HCT116 (cell line): ENCODE measurements around the gene LYVE1. TPM values are rescaled to one million over a fixed set of nuclear protein-coding genes. Genes with fewer than 3 reads are reported as not detected.

Experiments
- ATAC-seq: fragments of 200-7000 bp; cut with Tn5 transposase; 2 replicates; pipeline ENCODE4 v1.9.1; 2020; ENCODE audit warnings: mild to moderate bottlenecking, moderate library complexity
- BruUV-seq: library from RNA; stranded (reverse); fragments of 400-500 nt; replicated peaks from 2 replicates; lab custom pipeline; 2021; lab: Mats Ljungman, UMichigan
- CTCF ChIA-PET: fragments of 300-600 bp; sonication (Branson Sonifier 250); formaldehyde crosslinking; loops from one replicate; lab custom pipeline; 2021; ENCODE audit warnings: antibody characterized with exemption; lab: Charles Lee
- POLR2A ChIA-PET: fragments of 300-600, 350-600 bp; sonication (Branson Sonifier 250); formaldehyde crosslinking; loops from one replicate; lab custom pipeline; 2021; ENCODE audit warnings: antibody characterized with exemption; lab: Charles Lee
- RAD21 ChIA-PET, 2 experiments: fragments of 300-600 bp; sonication (Branson Sonifier 250); formaldehyde crosslinking; loops; one replicate each; lab custom pipeline; 2023; ENCODE audit warnings: low total read pairs in 2 of 2; ENCODE audit not compliant: uncharacterized antibody in 2 of 2, unreplicated experiment in 2 of 2, low non-redundant PET in 1 of 2; lab: Charles Lee
- DNase-seq: peaks from one replicate; pipeline ENCODE4 v3.0.0-alpha.2; 2010; ENCODE audit warnings: low read depth, low spot score
- H2AFZ ChIP-seq: fragments of 200-600 bp; shearing (Covaris generic), sonication (generic); 2 replicates; pipeline ENCODE4 v1.6.1; 2017; ENCODE audit warnings: low read depth, mixed run types, mixed read lengths, antibody characterized with exemption, low read length; ENCODE audit not compliant: poor library complexity, severe bottlenecking
- H3K27ac ChIP-seq: 2 replicates; pipeline ENCODE4 v1.5.1; 2012; ENCODE audit warnings: low read depth, low read length
- H3K27me3 ChIP-seq: fragments of 200-600 bp; sonication (generic); 2 replicates; pipeline ENCODE4 v1.6.1; 2016; ENCODE audit warnings: mixed run types, low read length, mixed read lengths; ENCODE audit not compliant: insufficient read depth
- H3K36me3 ChIP-seq, 2 experiments: fragments of 200-500 bp in 1 of 2; fragments of 200-600 bp in 1 of 2; sonication (Bioruptor generic) in 1 of 2; sonication (generic) in 1 of 2; 2 replicates each; pipeline versions ENCODE4 v1.5.1 to v1.6.1; 2014 to 2016; ENCODE audit warnings: low read length in 2 of 2, inconsistent platforms in 1 of 2, mixed read lengths in 1 of 2, mixed run types in 1 of 2; ENCODE audit not compliant: insufficient read depth in 2 of 2, control insufficient read depth in 1 of 2
- H3K4me1 ChIP-seq, 2 experiments: fragments of 200-600 bp in 1 of 2; sonication (generic) in 1 of 2; 2 replicates each; pipeline versions ENCODE4 v1.5.1 to v1.6.1; 2012 to 2017; ENCODE audit warnings: low read length in 2 of 2, inconsistent platforms in 1 of 2, mild to moderate bottlenecking in 1 of 2, mixed read lengths in 1 of 2, mixed run types in 1 of 2, moderate library complexity in 1 of 2; ENCODE audit not compliant: insufficient read depth in 2 of 2, control insufficient read depth in 1 of 2
- H3K4me2 ChIP-seq: fragments of 200-600 bp; sonication (generic); 2 replicates; pipeline ENCODE4 v1.6.1; 2017; ENCODE audit warnings: mixed run types, low read length, mixed read lengths
- H3K4me3 ChIP-seq, 2 experiments: fragments of 200-600 bp in 1 of 2; sonication (generic) in 1 of 2; replicated peaks in 1 of 2; 2 replicates each; pipeline ENCODE4 v1.5.1; 2011 to 2016; ENCODE audit warnings: low read length in 2 of 2, control low read depth in 1 of 2, low read depth in 1 of 2, mild to moderate bottlenecking in 1 of 2, mixed read lengths in 1 of 2, mixed run types in 1 of 2
- H3K79me2 ChIP-seq: fragments of 200-600 bp; sonication (generic); 2 replicates; pipeline ENCODE4 v1.6.1; 2017; ENCODE audit warnings: mild to moderate bottlenecking, mixed run types, low read length, moderate library complexity, mixed read lengths; ENCODE audit not compliant: insufficient read depth
- H3K9ac ChIP-seq: fragments of 200-600 bp; sonication (generic); 2 replicates; pipeline ENCODE4 v1.6.1; 2016; ENCODE audit warnings: low read length, mixed read lengths
- H3K9me2 ChIP-seq: fragments of 200-600 bp; sonication (generic), shearing (Covaris generic); 2 replicates; pipeline ENCODE4 v1.6.1; 2017; ENCODE audit warnings: mixed run types, mild to moderate bottlenecking, moderate library complexity; ENCODE audit not compliant: insufficient read depth
- H3K9me3 ChIP-seq, 2 experiments: fragments of 200-500 bp in 1 of 2; fragments of 200-600 bp in 1 of 2; sonication (Bioruptor generic) in 1 of 2; sonication (generic) in 1 of 2; 2 replicates each; pipeline ENCODE4 v1.6.1; 2014 to 2017; ENCODE audit warnings: low read length in 2 of 2, mixed read lengths in 2 of 2, inconsistent platforms in 1 of 2, low read depth in 1 of 2, mild to moderate bottlenecking in 1 of 2, mixed run types in 1 of 2, moderate library complexity in 1 of 2; ENCODE audit not compliant: control insufficient read depth in 1 of 2, insufficient read depth in 1 of 2
- H4K20me1 ChIP-seq: fragments of 200-600 bp; sonication (generic), shearing (Covaris generic); 2 replicates; pipeline ENCODE4 v1.6.1; 2017; ENCODE audit warnings: mixed run types, mild to moderate bottlenecking, moderate library complexity; ENCODE audit not compliant: insufficient read depth
- CTCF ChIP-seq, 3 experiments: fragments of 200-600 bp in 1 of 3; sonication (generic) in 1 of 3; IDR thresholded peaks in 2 of 3; conservative IDR thresholded peaks in 1 of 3; 2 replicates each; pipeline ENCODE4 v1.5.1; 2012 to 2017; ENCODE audit warnings: low read depth in 2 of 3, low read length in 2 of 3, antibody characterized with exemption in 1 of 3, borderline replicate concordance in 1 of 3, control low read depth in 1 of 3, mild to moderate bottlenecking in 1 of 3, mixed read lengths in 1 of 3, mixed run types in 1 of 3, moderate library complexity in 1 of 3; ENCODE audit not compliant: insufficient read depth in 1 of 3
- ELF1 ChIP-seq: IDR thresholded peaks from 2 replicates; pipeline ENCODE4 v1.6.1; 2012; ENCODE audit warnings: low read depth, borderline replicate concordance
- EZH2phosphoT487 ChIP-seq: fragments of 200-600 bp; IDR thresholded peaks from 2 replicates; pipeline ENCODE4 v1.6.1; 2018; ENCODE audit warnings: antibody characterized with exemption, borderline replicate concordance
- FOSL1 ChIP-seq: IDR thresholded peaks from 2 replicates; pipeline ENCODE4 v1.6.1; 2012; ENCODE audit warnings: low read depth
- MAX ChIP-seq: IDR thresholded peaks from 2 replicates; pipeline ENCODE4 v1.6.1; 2012
- POLR2A ChIP-seq: IDR thresholded peaks from 2 replicates; pipeline ENCODE4 v1.7.0; 2011; ENCODE audit warnings: borderline replicate concordance; ENCODE audit not compliant: insufficient read depth, insufficient read length; ENCODE audit errors: extremely low read depth
- SIN3A ChIP-seq: IDR thresholded peaks from 2 replicates; pipeline ENCODE4 v1.6.1; 2012; ENCODE audit warnings: low read depth
- TCF7L2 ChIP-seq: IDR thresholded peaks from 2 replicates; pipeline ENCODE4 v1.7.0; 2011; ENCODE audit warnings: borderline replicate concordance, inconsistent platforms; ENCODE audit not compliant: insufficient read depth, insufficient read length; ENCODE audit errors: extremely low read depth
- YY1 ChIP-seq: IDR thresholded peaks from 2 replicates; pipeline ENCODE4 v1.6.1; 2011; ENCODE audit warnings: low read length, low read depth, moderate library complexity, mild to moderate bottlenecking; ENCODE audit not compliant: insufficient replicate concordance; ENCODE audit errors: extremely low read depth
- ZBTB33 ChIP-seq: IDR thresholded peaks from 2 replicates; pipeline ENCODE4 v1.6.1; 2011; ENCODE audit warnings: mild to moderate bottlenecking, low read length, moderate library complexity; ENCODE audit not compliant: insufficient replicate concordance; ENCODE audit errors: extremely low read depth
- ZNF274 ChIP-seq: fragments of 200-500 bp; sonication (Bioruptor generic); IDR thresholded peaks from 2 replicates; pipeline ENCODE4 v1.6.1; 2014; ENCODE audit warnings: mild to moderate bottlenecking, low read depth, low read length, inconsistent platforms
- intact Hi-C: fragments of 100-400 bp; cut with micrococcal nuclease; formaldehyde crosslinking; loops from 2 replicates; pipeline ENCODE4 v1.10.0; 2022
- total RNA-seq: library from RNA; stranded (reverse); gene quantifications from one replicate; pipeline ENCODE4 v1.2.1, GENCODE V29; 2021; ENCODE audit not compliant: unreplicated experiment

LYVE1 gene
- total RNA-seq, 1 experiment from 2014 or later: 0.34 TPM

- ChIA-PET CTCF (no interaction called here), RAD21 (no interaction called here), POLR2A (interaction anchor here (0.7 kb wide), 1 partner anchor 970 kb away, joined by 3 read pairs; the partner anchor contains the start of gene WEE1)
- Histone ChIP-seq H3K4me3 (no peak overlapping the region), H3K9me3 (no peaks in the 10 kb centered on the region), H3K27me3 (no peaks in the 10 kb centered on the region), H3K9ac (no peak overlapping the region), H3K4me2 (no peak overlapping the region), H4K20me1 (no peaks in the 10 kb centered on the region), H3K27ac (no peak overlapping the region), H3K79me2 (peaks cover 32% of the 10 kb centered on the region), H2AFZ (no peak overlapping the region), H3K36me3 (no peaks in the 10 kb centered on the region), H3K9me2 (no peaks in the 10 kb centered on the region), H3K4me1 (peaks cover 25 to 37% of the 10 kb centered on the region in 2 experiments)
- intact Hi-C loops: loop anchor here (5.0 kb wide), 1 partner anchor 110 kb away; no protein-coding TSS in a partner anchor
- DNase-seq (no peak), ATAC-seq (no peak)
- BruUV-seq: no TSS peak
- TF ChIP-seq ELF1 (no peak), ZBTB33 (no peak), YY1 (no peak), EZH2phosphoT487 (no peak), MAX (no peak), ZNF274 (no peak), SIN3A (no peak), TCF7L2 (no peak), CTCF (IDR thresholded peaks at IDR 0.05 in 2 of 3, conservative IDR thresholded peaks at IDR 0.05 in 1 of 3; ENCODE audit: borderline replicate concordance in 1 of 3, insufficient read depth in 1 of 3, low read depth in 2 of 3, low read length in 2 of 3) (no peak), FOSL1 (no peak), POLR2A (no peak)
These were observed 25.7 kb downstream of the LYVE1 start for GRCh38 chr11:10542776-10543175.
